Loucy (cell line): ENCODE results near the gene MYH13.

Experiments
- H2AFZ ChIP-seq: fragments of 200-600 bp; sonication (generic); 2 replicates; pipeline ENCODE4 v1.6.0; 2016; ENCODE audit warnings: antibody characterized with exemption, mild to moderate bottlenecking, low read length, moderate library complexity
- H3F3A ChIP-seq: fragments of 200-600 bp; 2 replicates; pipeline ENCODE4 v1.6.0; 2016; ENCODE audit warnings: antibody characterized with exemption, low read depth, mild to moderate bottlenecking
- H3K27me3 ChIP-seq: fragments of 200-600 bp; sonication (generic); 2 replicates; pipeline ENCODE4 v1.6.1; 2014; ENCODE audit warnings: low read length, mild to moderate bottlenecking; ENCODE audit not compliant: insufficient read depth, poor library complexity, severe bottlenecking
- H3K36me3 ChIP-seq: fragments of 200-600 bp; sonication (generic); 2 replicates; pipeline ENCODE4 v1.6.1; 2016; ENCODE audit warnings: low read length; ENCODE audit not compliant: insufficient read depth
- H3K4me1 ChIP-seq: fragments of 200-600 bp; sonication (generic); 2 replicates; pipeline ENCODE4 v1.5.1; 2014; ENCODE audit warnings: low read length, mild to moderate bottlenecking; ENCODE audit not compliant: insufficient read depth, poor library complexity, severe bottlenecking
- H3K4me2 ChIP-seq: fragments of 200-600 bp; sonication (generic); 2 replicates; pipeline ENCODE4 v1.6.0; 2014; ENCODE audit warnings: antibody characterized with exemption, low read length, low read depth, mild to moderate bottlenecking; ENCODE audit not compliant: poor library complexity, severe bottlenecking
- H3K4me3 ChIP-seq: fragments of 200-600 bp; sonication (generic); 2 replicates; pipeline ENCODE4 v1.5.1; 2014; ENCODE audit warnings: low read length, mild to moderate bottlenecking, mixed read lengths; ENCODE audit not compliant: poor library complexity, severe bottlenecking
- H3K79me2 ChIP-seq: fragments of 200-600 bp; sonication (generic); 2 replicates; pipeline ENCODE4 v1.6.1; 2014; ENCODE audit warnings: low read length; ENCODE audit not compliant: insufficient read depth
- H3K9ac ChIP-seq: fragments of 200-600 bp; sonication (generic); 2 replicates; pipeline ENCODE4 v1.6.0; 2014; ENCODE audit warnings: mild to moderate bottlenecking, low read depth, low read length, moderate library complexity; ENCODE audit not compliant: poor library complexity, severe bottlenecking
- H3K9me2 ChIP-seq: fragments of 200-600 bp; sonication (generic); replicated peaks from 2 replicates; pipeline ENCODE4 v1.6.1; 2016; ENCODE audit warnings: low read depth, low read length, mixed read lengths
- H3K9me3 ChIP-seq: fragments of 200-600 bp; sonication (generic); 2 replicates; pipeline ENCODE4 v1.6.1; 2014; ENCODE audit warnings: mild to moderate bottlenecking, antibody characterized with exemption, low read length, low read depth; ENCODE audit not compliant: insufficient read depth
- H4K20me1 ChIP-seq: fragments of 200-600 bp; sonication (generic); 2 replicates; pipeline ENCODE4 v1.6.0; 2014; ENCODE audit warnings: antibody characterized with exemption, low read length, mild to moderate bottlenecking; ENCODE audit not compliant: insufficient read depth, poor library complexity, severe bottlenecking
- CTCF ChIP-seq: fragments of 200-600 bp; sonication (generic); conservative IDR thresholded peaks from 2 replicates; pipeline ENCODE4 v1.5.1; 2014; ENCODE audit warnings: mild to moderate bottlenecking, antibody characterized with exemption, low read length
- EZH2phosphoT487 ChIP-seq: fragments of 200-600 bp; IDR thresholded peaks from 2 replicates; pipeline ENCODE4 v1.6.1; 2018; ENCODE audit warnings: antibody characterized with exemption, mild to moderate bottlenecking, moderate library complexity, borderline replicate concordance

MYH13 gene

GRCh38 chr17:10328971-10329923, 43.6 kb downstream of the MYH13 start:
- Histone ChIP-seq H3K79me2 (no peaks in the 10 kb centered on the region), H3K36me3 (no peaks in the 10 kb centered on the region), H3K4me1 (peaks cover 1% of the 10 kb centered on the region), H3K9me3 (no peaks in the 10 kb centered on the region), H3K4me2 (no peak overlapping the region), H3F3A (no peaks in the 10 kb centered on the region), H4K20me1 (no peaks in the 10 kb centered on the region), H3K27me3 (no peaks in the 10 kb centered on the region), H3K4me3 (no peak overlapping the region), H2AFZ (no peak overlapping the region), H3K9me2 (no peaks in the 10 kb centered on the region), H3K9ac (no peak overlapping the region)
- no peak for TF ChIP-seq EZH2phosphoT487
- TF ChIP-seq CTCF = no peak

- Histone ChIP-seq H3K36me3 (no peaks in the 10 kb centered on the region), H3K4me3 (no peak overlapping the region), H3K4me1 (peaks cover 2% of the 10 kb centered on the region), H3K9me2 (no peaks in the 10 kb centered on the region), H4K20me1 (no peaks in the 10 kb centered on the region), H3K4me2 (no peak overlapping the region), H3F3A (no peaks in the 10 kb centered on the region), H3K9me3 (no peaks in the 10 kb centered on the region), H3K79me2 (no peaks in the 10 kb centered on the region), H2AFZ (no peak overlapping the region), H3K9ac (no peak overlapping the region), H3K27me3 (no peaks in the 10 kb centered on the region)
- no peak for TF ChIP-seq CTCF
- no peak for TF ChIP-seq EZH2phosphoT487
Observed at GRCh38 chr17:10328206-10328605, 44.6 kb downstream of the MYH13 start.

GRCh38 chr17:10327640-10328039, 45.2 kb downstream of the MYH13 start:
- no peaks in the 10 kb centered on the region for H3K9me3 ChIP-seq
- H2AFZ ChIP-seq = peak overlapping the region; percentile 84
- no peaks in the 10 kb centered on the region for H3F3A ChIP-seq
- TF ChIP-seq EZH2phosphoT487 = no peak
- peak; percentile 96 for TF ChIP-seq CTCF
- no peaks in the 10 kb centered on the region for H3K79me2 ChIP-seq
- H3K27me3 ChIP-seq = no peaks in the 10 kb centered on the region
- no peak overlapping the region for H3K4me2 ChIP-seq
- H3K9ac ChIP-seq = no peak overlapping the region
- no peaks in the 10 kb centered on the region for H3K9me2 ChIP-seq
- H3K4me3 ChIP-seq = no peak overlapping the region
- peaks cover 2% of the 10 kb centered on the region for H3K4me1 ChIP-seq
- no peaks in the 10 kb centered on the region for H3K36me3 ChIP-seq
- no peaks in the 10 kb centered on the region for H4K20me1 ChIP-seq
